SU-DHL-6 (cell line): Measurements from ENCODE around the gene ATP6V0B.

Experiments
- H2AFZ ChIP-seq: fragments of 200-600 bp; sonication (generic); 2 replicates; pipeline ENCODE4 v1.6.1; 2014; ENCODE audit warnings: low read depth, mild to moderate bottlenecking, moderate library complexity, mixed read lengths, antibody characterized with exemption, low read length; ENCODE audit not compliant: severe bottlenecking
- H3F3A ChIP-seq: fragments of 200-600 bp; shearing (Covaris generic); 2 replicates; pipeline ENCODE4 v1.6.0; 2016; ENCODE audit warnings: antibody characterized with exemption, mild to moderate bottlenecking; ENCODE audit not compliant: insufficient read depth
- H3K27ac ChIP-seq: fragments of 200-600 bp; sonication (generic); 2 replicates; pipeline ENCODE4 v1.5.1; 2016; ENCODE audit warnings: low read depth, mild to moderate bottlenecking, low read length, moderate library complexity, mixed read lengths
- H3K27me3 ChIP-seq: fragments of 200-600 bp; sonication (generic), shearing (Covaris generic); 2 replicates; pipeline ENCODE4 v1.6.0; 2014; ENCODE audit warnings: mild to moderate bottlenecking, low read length
- H3K36me3 ChIP-seq: fragments of 200-600 bp; sonication (generic); 2 replicates; pipeline ENCODE4 v1.6.1; 2014; ENCODE audit warnings: mild to moderate bottlenecking, low read length, mixed read lengths
- H3K4me2 ChIP-seq: fragments of 300-600, 200-600 bp; shearing (Covaris generic), sonication (generic); 2 replicates; pipeline ENCODE4 v1.6.0; 2014; ENCODE audit warnings: low read length, low read depth, mild to moderate bottlenecking; ENCODE audit not compliant: poor library complexity, severe bottlenecking
- H3K4me3 ChIP-seq: fragments of 200-600 bp; sonication (generic); 2 replicates; pipeline ENCODE4 v1.5.1; 2014; ENCODE audit warnings: antibody characterized with exemption, low read length, mild to moderate bottlenecking, mixed read lengths; ENCODE audit not compliant: insufficient read depth, poor library complexity, severe bottlenecking
- H3K79me2 ChIP-seq: fragments of 200-600 bp; sonication (generic); 2 replicates; pipeline ENCODE4 v1.6.1; 2014; ENCODE audit warnings: mild to moderate bottlenecking, low read length, moderate library complexity; ENCODE audit not compliant: insufficient read depth
- H3K9ac ChIP-seq: fragments of 200-600 bp; sonication (generic); 2 replicates; pipeline ENCODE4 v1.7.0; 2014; ENCODE audit warnings: mild to moderate bottlenecking, low read length
- H3K9me2 ChIP-seq: fragments of 200-600 bp; sonication (generic); replicated peaks from 2 replicates; pipeline ENCODE4 v1.6.1; 2014; ENCODE audit warnings: low read length; ENCODE audit not compliant: insufficient read depth
- H3K9me3 ChIP-seq: fragments of 200-600 bp; sonication (generic); 2 replicates; pipeline ENCODE4 v1.6.1; 2014; ENCODE audit warnings: low read length, mixed read lengths; ENCODE audit not compliant: insufficient read depth
- H4K20me1 ChIP-seq: fragments of 200-600 bp; sonication (generic); 2 replicates; pipeline ENCODE4 v1.6.1; 2014; ENCODE audit warnings: low read depth, mild to moderate bottlenecking, antibody characterized with exemption, low read length, moderate library complexity, mixed read lengths
- EZH2phosphoT487 ChIP-seq: fragments of 200-600 bp; sonication (generic), shearing (Covaris generic); conservative IDR thresholded peaks from 2 replicates; pipeline ENCODE4 v1.6.1; 2018; ENCODE audit warnings: mild to moderate bottlenecking, antibody characterized with exemption, low read length, moderate library complexity, mixed read lengths
- TF ChIP-seq, protein P1 (sequence below): fragments of 200-600 bp; sonication (generic); IDR thresholded peaks from one replicate; pipeline ENCODE4 v1.5.1; 2017; ENCODE audit warnings: antibody characterized with exemption, mild to moderate bottlenecking, low read length, moderate library complexity; ENCODE audit not compliant: insufficient read depth, poor library complexity, severe bottlenecking

The ATP6V0B gene

DNA sequence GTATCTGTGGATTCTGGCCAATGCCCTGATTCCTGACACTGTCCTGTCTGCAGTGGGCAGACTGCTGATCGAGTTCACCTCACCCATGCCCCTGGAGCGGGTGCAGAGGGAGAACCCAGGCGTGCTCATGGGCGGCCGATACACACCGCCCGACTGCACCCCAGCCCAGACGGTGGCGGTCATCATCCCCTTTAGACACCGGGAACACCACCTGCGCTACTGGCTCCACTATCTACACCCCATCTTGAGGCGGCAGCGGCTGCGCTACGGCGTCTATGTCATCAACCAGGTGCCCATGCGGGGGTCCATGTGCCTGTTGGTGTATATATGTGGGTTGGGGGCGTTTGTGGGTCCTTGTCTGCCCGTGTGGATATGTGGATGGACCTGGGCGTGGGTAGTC lies 6.9 kb downstream of the ATP6V0B start:
- Histone ChIP-seq H3K79me2 (peaks cover 19% of the 10 kb centered on the region), H2AFZ (no peak overlapping the region), H3K9me2 (no peaks in the 10 kb centered on the region), H3K27ac (no peak overlapping the region), H3F3A (peaks cover 21% of the 10 kb centered on the region), H3K9ac (no peak overlapping the region), H4K20me1 (no peaks in the 10 kb centered on the region), H3K4me2 (no peak overlapping the region), H3K4me3 (no peak overlapping the region), H3K36me3 (no peaks in the 10 kb centered on the region), H3K9me3 (no peaks in the 10 kb centered on the region), H3K27me3 (no peaks in the 10 kb centered on the region)
- TF ChIP-seq, protein P1, sequence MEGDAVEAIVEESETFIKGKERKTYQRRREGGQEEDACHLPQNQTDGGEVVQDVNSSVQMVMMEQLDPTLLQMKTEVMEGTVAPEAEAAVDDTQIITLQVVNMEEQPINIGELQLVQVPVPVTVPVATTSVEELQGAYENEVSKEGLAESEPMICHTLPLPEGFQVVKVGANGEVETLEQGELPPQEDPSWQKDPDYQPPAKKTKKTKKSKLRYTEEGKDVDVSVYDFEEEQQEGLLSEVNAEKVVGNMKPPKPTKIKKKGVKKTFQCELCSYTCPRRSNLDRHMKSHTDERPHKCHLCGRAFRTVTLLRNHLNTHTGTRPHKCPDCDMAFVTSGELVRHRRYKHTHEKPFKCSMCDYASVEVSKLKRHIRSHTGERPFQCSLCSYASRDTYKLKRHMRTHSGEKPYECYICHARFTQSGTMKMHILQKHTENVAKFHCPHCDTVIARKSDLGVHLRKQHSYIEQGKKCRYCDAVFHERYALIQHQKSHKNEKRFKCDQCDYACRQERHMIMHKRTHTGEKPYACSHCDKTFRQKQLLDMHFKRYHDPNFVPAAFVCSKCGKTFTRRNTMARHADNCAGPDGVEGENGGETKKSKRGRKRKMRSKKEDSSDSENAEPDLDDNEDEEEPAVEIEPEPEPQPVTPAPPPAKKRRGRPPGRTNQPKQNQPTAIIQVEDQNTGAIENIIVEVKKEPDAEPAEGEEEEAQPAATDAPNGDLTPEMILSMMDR: no peak
- TF ChIP-seq EZH2phosphoT487: no peak

GRCh38 chr1:43982241-43982640 lies 7.5 kb downstream of the ATP6V0B start:
- no peak overlapping the region for H2AFZ ChIP-seq
- no peaks in the 10 kb centered on the region for H3K9me3 ChIP-seq
- no peaks in the 10 kb centered on the region for H3K9me2 ChIP-seq
- no peaks in the 10 kb centered on the region for H4K20me1 ChIP-seq
- H3F3A ChIP-seq: peaks cover 15% of the 10 kb centered on the region
- TF ChIP-seq EZH2phosphoT487: no peak
- TF ChIP-seq, protein P1: no peak
- no peak overlapping the region for H3K4me3 ChIP-seq
- no peak overlapping the region for H3K4me2 ChIP-seq
- H3K27me3 ChIP-seq: no peaks in the 10 kb centered on the region
- no peak overlapping the region for H3K27ac ChIP-seq
- no peak overlapping the region for H3K9ac ChIP-seq
- no peaks in the 10 kb centered on the region for H3K36me3 ChIP-seq
- H3K79me2 ChIP-seq: peaks cover 19% of the 10 kb centered on the region

GRCh38 chr1:43982808-43983207 lies 8.0 kb downstream of the ATP6V0B start:
- Histone ChIP-seq H3K79me2 (peaks cover 19% of the 10 kb centered on the region), H3K4me2 (no peak overlapping the region), H3K9me2 (no peaks in the 10 kb centered on the region), H2AFZ (no peak overlapping the region), H3K27me3 (no peaks in the 10 kb centered on the region), H3K9ac (no peak overlapping the region), H3K4me3 (no peak overlapping the region), H3K36me3 (no peaks in the 10 kb centered on the region), H3K27ac (no peak overlapping the region), H3K9me3 (no peaks in the 10 kb centered on the region), H3F3A (peaks cover 9% of the 10 kb centered on the region), H4K20me1 (no peaks in the 10 kb centered on the region)
- TF ChIP-seq EZH2phosphoT487: no peak
- TF ChIP-seq, protein P1: no peak
